Heart left ventricle (tissue), 16 donors: ENCODE measurements around the gene TGFB2. TPM values are rescaled to one million over a fixed set of nuclear protein-coding genes. Genes with fewer than 3 reads are reported as not detected.

Experiments
- ATAC-seq, 4 donors: fragments of 200-7000 bp; cut with Tn5 transposase; one replicate each; pipeline ENCODE4 v1.9.1; 2020 to 2022; ENCODE audit warnings: moderate library complexity in 4 of 4, mild to moderate bottlenecking in 3 of 4, moderate number of reproducible peaks in 1 of 4
- DNase-seq, 5 donors: peaks; one replicate each; pipeline ENCODE4 v3.0.0-alpha.2; 2020
- H3K27ac ChIP-seq, 12 donors: fragments of 200-600 bp; sonication (generic) in 4 of 12; one replicate each; pipeline versions ENCODE4 v1.5.0 to v1.8.0; 2016 to 2022; ENCODE audit warnings: mild to moderate bottlenecking in 2 of 12
- H3K27me3 ChIP-seq, 9 donors: fragments of 200-600 bp; sonication (generic) in 2 of 9; one replicate each; pipeline versions ENCODE4 v1.5.1 to v1.8.0; 2016 to 2022; ENCODE audit warnings: mild to moderate bottlenecking in 3 of 9
- H3K36me3 ChIP-seq, 9 donors: fragments of 200-600 bp; sonication (generic) in 2 of 9; one replicate each; pipeline versions ENCODE4 v1.5.0 to v1.8.0; 2018 to 2022; ENCODE audit warnings: mild to moderate bottlenecking in 2 of 9
- H3K4me1 ChIP-seq, 12 donors: fragments of 200-600 bp; sonication (generic) in 4 of 12; one replicate each; pipeline versions ENCODE4 v1.5.0 to v1.8.0; 2016 to 2022; ENCODE audit warnings: mild to moderate bottlenecking in 3 of 12
- H3K4me3 ChIP-seq, 12 donors: fragments of 200-600 bp; sonication (generic) in 4 of 12; one replicate each; pipeline versions ENCODE4 v1.5.0 to v1.8.0; 2017 to 2022; ENCODE audit warnings: mild to moderate bottlenecking in 9 of 12, moderate library complexity in 4 of 12
- H3K9me3 ChIP-seq, 12 donors: fragments of 200-600 bp; sonication (generic) in 4 of 12; one replicate each; pipeline versions ENCODE4 v1.5.0 to v1.8.0; 2016 to 2022; ENCODE audit warnings: mild to moderate bottlenecking in 1 of 12
- CTCF ChIP-seq, 12 donors: fragments of 200-600 bp; sonication (generic) in 4 of 12; IDR thresholded peaks; one replicate each; pipeline versions ENCODE4 v1.5.0 to v1.8.0; 2018 to 2022; ENCODE audit warnings: antibody characterized with exemption in 12 of 12, mild to moderate bottlenecking in 5 of 12
- POLR2A ChIP-seq, 2 donors: fragments of 450-650 bp; IDR thresholded peaks; one replicate each; pipeline ENCODE4 v1.6.1; 2017; ENCODE audit warnings: antibody characterized with exemption in 2 of 2, mild to moderate bottlenecking in 2 of 2, moderate library complexity in 2 of 2
- WGBS, 4 donors: extraction: QIAGEN DNeasy Blood & Tissue Kit in 2 of 4; methylation state at CpG; one replicate each; pipeline versions ENCODE4 v1.1.5 to v1.1.7; 2013 to 2018; 5-methylcytosine and 5-hydroxymethylcytosine counted together
- intact Hi-C, 10 donors: fragments of 100-400 bp; cut with DNase I; formaldehyde crosslinking; loops; one replicate each; pipeline versions ENCODE4 v1.11.1 to v1.14.2; 2022
- polyA plus RNA-seq, 2 donors: library from polyadenylated mRNA; stranded (reverse); fragments of 200-250 nt; gene quantifications; one replicate each; pipeline ENCODE4 v1.2.3, GENCODE V29; 2013
- total RNA-seq, 9 donors: library from RNA; depleted of rRNA in 2 of 9; stranded (reverse); fragments of >200 nt in 2 of 9; fragmentation: NEBNext Ultra II Directional in 3 of 9; extraction: Animal tissue kit (Norgen Biotek cat#: 25700) in 3 of 9; gene quantifications; one replicate each; pipeline versions ENCODE4 v1.1.0 to v1.2.4, GENCODE V29; 2016 to 2023
- donor health status: ischemic (EF 13 %, LVEDD 7.1; RV severe dilation, severe dysfunction).
- donor health status: healthy with polysubstance abuse.
- donor health status: DM: no; HTN: yes; CAD: no.
- donor health status: DM: no; HTN: no; CAD: no.
- donor health status: ischemic (EF 25% LVEDD 6.9; RV normal size, moderate dysfunction).
- donor health status: ischemic (EF 25% LVEDD 5.7; RV mildly dilated, moderate dysfunction).
- donor health status: healthy.
- donor health status: DM: yes; HTN: yes; CAD: no.
- donor health status: ischemic (EF 35%, LVEDD 5.7; RV mildly dilated, moderate dysfunction).
- donor health status: nonischemic (EF 11% LVEDD 7.7; RV severe dilation, severe dysfunction).
- donor health status: DM: yes; HTN: yes; CAD: no.
- donor health status: PGD.
- donor health status: ischemic (EF 29% LVEDD 5.4; RV normal size, mild dysfunction).
- donor health status: nonischemic (EF 23%, LVEDD 6.1; RV moderate dilation, normal function).

TGFB2 gene
- total and polyA plus RNA-seq, 11 donors = 0.76 to 23.6 (median 5.5) TPM

DNA sequence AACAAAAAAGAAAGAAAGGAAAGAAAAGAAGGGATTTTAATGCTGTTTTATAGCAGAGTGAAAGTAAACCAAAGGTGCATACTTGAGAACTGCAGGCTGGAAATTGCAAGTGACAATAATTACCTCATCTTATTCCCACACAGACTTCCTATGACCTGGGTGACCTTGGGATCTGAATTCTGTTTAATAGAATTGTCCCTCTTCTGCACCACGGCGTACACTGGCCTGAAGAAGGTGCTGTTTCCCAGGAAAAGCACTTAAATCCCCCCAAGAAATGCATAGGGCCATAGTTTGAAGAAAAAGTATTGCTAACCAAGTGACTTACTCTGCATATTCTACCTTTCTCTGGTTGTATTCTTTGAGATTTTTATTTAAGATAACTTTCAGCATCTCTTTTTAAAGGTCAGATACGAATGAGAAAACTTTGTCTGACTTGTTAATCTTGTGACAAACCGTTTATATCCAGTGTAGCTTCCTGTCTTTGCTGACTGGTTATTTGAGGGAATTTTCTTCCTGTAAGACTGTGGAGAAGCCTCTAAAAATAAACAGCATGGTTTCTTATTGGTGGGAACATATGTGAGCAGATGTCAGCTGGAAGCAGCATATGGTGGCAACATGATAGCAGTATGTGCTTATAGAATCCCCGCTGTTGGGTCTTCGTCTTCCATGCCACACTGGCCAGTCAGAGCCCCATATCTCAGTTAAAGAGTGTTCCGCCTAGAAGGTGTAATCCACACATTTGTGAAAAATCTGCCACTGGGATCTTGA is 16.3 kb downstream of the TGFB2 start:
- H3K9me3 ChIP-seq = no peaks in the 10 kb centered on the region
- intact Hi-C loops = loop anchor here in 5 of 10 donors (5.0 to 10.0 kb wide), 3 partner anchors 103 to 163 kb away; no protein-coding TSS in a partner anchor
- ATAC-seq = peak in 2 of 4 donors; percentile 59 to 62
- H3K27me3 ChIP-seq = no peaks in the 10 kb centered on the region
- peak in 1 of 5 donors; percentile 39 for DNase-seq
- peaks cover 0 to 4% (median 0%) of the 10 kb centered on the region in 9 donors for H3K36me3 ChIP-seq
- no peak overlapping the region for H3K4me3 ChIP-seq
- H3K27ac ChIP-seq = peak overlapping the region in 4 of 12 donors; percentile 6 to 22 (median 8)
- H3K4me1 ChIP-seq = peaks cover 0 to 50% (median 15%) of the 10 kb centered on the region in 12 donors
- no peak for TF ChIP-seq POLR2A (IDR thresholded peaks at IDR 0.05)
- peak; percentile 26 to 69 (median 54) for TF ChIP-seq CTCF (IDR thresholded peaks at IDR 0.05)
- 61 to 68% (median 62%) methylated on average over 7 of the region's 7 CpGs for WGBS, 4 donors

DNA sequence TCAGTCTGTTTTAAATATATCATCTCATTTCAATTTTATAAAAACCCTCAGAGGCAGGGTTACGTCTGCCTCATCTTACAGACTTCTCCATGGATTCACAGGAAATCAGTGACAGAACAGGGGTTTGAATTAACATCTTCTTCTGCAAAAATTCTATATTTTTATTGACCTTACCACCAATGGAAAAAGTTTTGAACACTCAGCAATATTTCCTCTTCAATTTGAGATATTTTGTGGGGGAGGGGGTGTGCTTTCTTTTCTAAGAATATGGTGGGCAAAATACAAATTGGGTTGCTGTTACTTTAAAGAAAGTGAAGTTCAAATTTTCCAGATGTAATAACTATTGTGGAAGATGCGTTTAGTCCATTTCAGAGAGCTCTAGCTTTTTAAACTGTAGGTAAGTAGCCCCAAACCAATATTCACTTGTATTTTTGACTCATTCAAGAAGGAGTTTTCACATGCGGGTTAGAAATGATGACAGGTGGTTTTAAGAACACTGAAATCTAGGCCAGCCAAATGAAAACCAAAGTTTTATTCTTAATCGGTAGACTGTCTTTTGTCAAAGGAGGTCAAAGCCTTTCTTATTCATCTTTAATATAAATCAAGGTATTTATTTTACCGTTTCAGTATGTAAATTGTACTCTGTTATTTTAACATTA is 17.4 kb downstream of the TGFB2 start:
- Histone ChIP-seq H3K9me3 (no peaks in the 10 kb centered on the region), H3K4me3 (no peak overlapping the region), H3K4me1 (peaks cover 0 to 39% (median 10%) of the 10 kb centered on the region in 12 donors), H3K36me3 (peaks cover 0 to 4% (median 0%) of the 10 kb centered on the region in 9 donors), H3K27me3 (no peaks in the 10 kb centered on the region), H3K27ac (peak overlapping the region in 1 of 12 donors; percentile 7)
- TF ChIP-seq POLR2A (IDR thresholded peaks at IDR 0.05) (no peak), CTCF (IDR thresholded peaks at IDR 0.05) (no peak)
- ATAC-seq (no peak), DNase-seq (no peak)
- intact Hi-C loops = loop anchor here in 5 of 10 donors (5.0 to 10.0 kb wide), 3 partner anchors 102 to 162 kb away; no protein-coding TSS in a partner anchor
- WGBS, 4 donors = 86 to 89% (median 88%) methylated on average over 5 of the region's 5 CpGs

DNA sequence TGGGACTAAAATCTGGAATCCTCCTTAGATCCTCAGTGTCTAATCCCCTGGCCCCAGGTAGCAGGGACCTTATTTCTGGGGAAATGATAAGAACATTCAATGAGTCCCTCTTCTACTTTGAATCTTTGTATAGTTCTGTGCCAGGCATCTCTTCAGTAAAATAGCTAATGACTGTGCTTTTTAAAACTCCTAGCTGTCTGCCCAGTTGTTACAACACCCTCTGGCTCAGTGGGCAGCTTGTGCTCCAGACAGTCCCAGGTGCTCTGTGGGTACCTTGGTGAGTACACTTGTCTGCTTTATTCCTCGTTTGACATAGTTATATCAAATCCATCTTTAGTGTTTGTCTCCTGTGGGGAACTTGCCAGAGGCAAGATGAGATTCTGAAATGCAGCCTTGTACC is 18.0 kb downstream of the TGFB2 start:
- peak overlapping the region in 1 of 12 donors; percentile 7 for H3K27ac ChIP-seq
- no peak for ATAC-seq
- no peaks in the 10 kb centered on the region for H3K27me3 ChIP-seq
- H3K4me1 ChIP-seq = peaks cover 0 to 36% (median 10%) of the 10 kb centered on the region in 12 donors
- TF ChIP-seq CTCF (IDR thresholded peaks at IDR 0.05) = no peak
- TF ChIP-seq POLR2A (IDR thresholded peaks at IDR 0.05) = no peak
- no peaks in the 10 kb centered on the region for H3K9me3 ChIP-seq
- no peak for DNase-seq
- intact Hi-C loops = loop anchor here in 5 of 10 donors (5.0 to 10.0 kb wide), 3 partner anchors 102 to 162 kb away; no protein-coding TSS in a partner anchor
- peaks cover 0 to 4% (median 0%) of the 10 kb centered on the region in 9 donors for H3K36me3 ChIP-seq
- WGBS, 4 donors = 88 to 100% (median 96%) methylated on average over 1 of the region's 1 CpG
- no peak overlapping the region for H3K4me3 ChIP-seq
